ENCODE data around the gene MLLT10.

MLLT10 gene

GRCh38 chr10:21501731-21502347, 32.2 kb upstream of the MLLT10 start:
- no peak for DNase-seq

GRCh38 chr10:21502348-21502740, 31.7 kb upstream of the MLLT10 start:
- DNase-seq, result no peak

GRCh38 chr10:21503542-21503941, 30.5 kb upstream of the MLLT10 start:
- no peak for DNase-seq

GRCh38 chr10:21505711-21506278, 28.2 kb upstream of the MLLT10 start:
- no peak for DNase-seq

- no peak for DNase-seq
Observed at GRCh38 chr10:21506351-21506750, 27.7 kb upstream of the MLLT10 start.

- DNase-seq, result no peak
Observed at GRCh38 chr10:21507150-21507549, 26.9 kb upstream of the MLLT10 start.

GRCh38 chr10:21508706-21509331, 25.2 kb upstream of the MLLT10 start:
- DNase-seq, result no peak

- DNase-seq, result no peak
Observed at GRCh38 chr10:21509341-21510240, 24.4 kb upstream of the MLLT10 start.

- no peak for DNase-seq
Observed at GRCh38 chr10:21510241-21511094, 23.6 kb upstream of the MLLT10 start.

- no peak for DNase-seq
Observed at GRCh38 chr10:21511095-21511570, 22.9 kb upstream of the MLLT10 start.

- DNase-seq, result no peak
Observed at GRCh38 chr10:21511946-21512572, 22.0 kb upstream of the MLLT10 start.

- DNase-seq, result no peak
Observed at GRCh38 chr10:21512573-21513404, 21.2 kb upstream of the MLLT10 start.

- no peak for DNase-seq
Observed at GRCh38 chr10:21513405-21513788, 20.6 kb upstream of the MLLT10 start.

- no peak for DNase-seq
Observed at GRCh38 chr10:21514129-21514817, 19.8 kb upstream of the MLLT10 start.

- DNase-seq, result no peak
Observed at GRCh38 chr10:21514818-21515351, 19.1 kb upstream of the MLLT10 start.

- no peak for DNase-seq
Observed at GRCh38 chr10:21515361-21516241, 18.4 kb upstream of the MLLT10 start.

GRCh38 chr10:21516242-21517131, 17.5 kb upstream of the MLLT10 start:
- no peak for DNase-seq

Data from activated CD4-positive, alpha-beta T cell treated with anti-CD3 and anti-CD28 coated beads for 1 hour (primary cell).